Stimulated activated naive B cell treated with anti-CD40 and anti-IgM and Interleukin-4, amounts not matched to agents 10 μg/mL and 1 μg/mL and 100 μg/mL, for 72 hours (primary cell): ENCODE data around the gene PLSCR3.
"Not testable (repeated sequence)": the region's sequence is repeated elsewhere in the genome, so short reads cannot be mapped to it uniquely, and the experiment has no call there.

Experiments
- ATAC-seq, 2 donors: fragments of 150-1000 bp; cut with Tn5 transposase; replicated peaks; 2 replicates each; pipeline ENCODE4 v1.10.0; 2021; ENCODE audit warnings: moderate library complexity in 1 of 2
- DNase-seq: peaks from one replicate; pipeline ENCODE4 v3.0.0; 2021
- H3K27ac Mint-ChIP-seq: one replicate; pipeline ENCODE4 v1.8.0; 2022; ENCODE audit warnings: mild to moderate bottlenecking, mixed read lengths
- H3K27me3 Mint-ChIP-seq, 2 donors: one replicate each; pipeline ENCODE4 v1.8.0; 2022; ENCODE audit warnings: mixed read lengths in 2 of 2
- H3K36me3 Mint-ChIP-seq, 2 donors: one replicate each; pipeline ENCODE4 v1.8.0; 2022; ENCODE audit warnings: mixed read lengths in 2 of 2, mild to moderate bottlenecking in 1 of 2
- H3K4me1 Mint-ChIP-seq, 2 donors: one replicate each; pipeline ENCODE4 v1.8.0; 2022; ENCODE audit warnings: mixed read lengths in 2 of 2, mild to moderate bottlenecking in 1 of 2
- H3K4me3 Mint-ChIP-seq, 2 donors: one replicate each; pipeline ENCODE4 v1.8.0; 2022; ENCODE audit warnings: mild to moderate bottlenecking in 2 of 2, mixed read lengths in 2 of 2, moderate library complexity in 1 of 2
- H3K9me3 Mint-ChIP-seq, 2 donors: one replicate each; pipeline ENCODE4 v1.8.0; 2022; ENCODE audit warnings: mixed read lengths in 2 of 2, mild to moderate bottlenecking in 1 of 2

PLSCR3 gene

DNA sequence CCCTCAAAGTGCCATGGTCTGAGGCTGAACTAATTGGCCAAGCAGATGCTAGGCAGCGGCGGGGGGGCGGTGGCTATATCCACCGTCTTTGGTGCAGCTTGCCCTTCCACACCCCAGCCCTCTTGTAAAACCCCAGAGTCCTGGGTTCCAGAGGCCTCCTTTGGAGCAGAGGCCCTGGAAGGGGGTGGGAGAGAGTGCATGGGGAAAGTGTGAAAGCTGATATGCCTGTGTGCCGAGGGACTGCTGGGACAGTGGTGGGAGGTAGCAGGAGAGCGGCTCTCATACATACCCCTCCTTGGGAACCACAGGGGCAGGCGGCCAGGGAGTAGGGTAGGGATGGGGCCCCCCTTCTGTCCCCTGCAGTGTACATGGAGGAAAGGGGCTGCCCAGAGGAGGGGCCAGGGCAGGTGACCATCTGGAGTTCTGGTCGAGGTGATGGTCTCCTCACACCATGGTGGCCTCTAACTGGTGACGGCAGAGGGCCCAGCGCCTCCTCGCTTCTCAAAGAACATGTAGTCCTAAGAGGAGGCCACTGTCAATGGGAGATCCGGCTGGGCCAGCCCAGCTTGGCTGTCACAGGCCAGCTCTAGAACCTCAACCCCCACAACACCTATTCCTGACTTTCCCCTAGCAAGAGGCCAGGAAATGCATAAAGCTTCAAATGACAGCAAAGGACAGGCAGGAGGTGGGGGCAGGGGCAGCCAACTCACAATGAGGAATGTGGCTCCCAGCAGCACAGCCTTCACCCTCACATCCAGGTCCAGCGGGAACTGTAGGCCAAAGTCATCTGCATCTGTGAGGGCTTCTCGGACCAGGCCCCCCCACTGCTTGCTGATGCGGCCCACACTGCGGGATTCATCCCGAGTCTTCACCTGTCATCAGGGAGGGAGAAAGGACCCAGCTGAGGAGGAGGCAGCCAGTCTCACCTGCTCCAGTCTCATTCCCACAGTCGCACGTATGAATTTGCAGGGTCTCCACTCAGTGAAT lies 4.1 kb downstream of the PLSCR3 start:
- Mint-ChIP-seq H3K4me3 (no peak overlapping the region), H3K4me1 (peaks cover 9 to 19% of the 10 kb centered on the region in 2 donors), H3K36me3 (peaks cover 31 to 46% of the 10 kb centered on the region in 2 donors), H3K27me3 (no peaks in the 10 kb centered on the region), H3K9me3 (no peaks in the 10 kb centered on the region), H3K27ac (no peak overlapping the region)
- ATAC-seq: no peak
- no peak for DNase-seq

DNA sequence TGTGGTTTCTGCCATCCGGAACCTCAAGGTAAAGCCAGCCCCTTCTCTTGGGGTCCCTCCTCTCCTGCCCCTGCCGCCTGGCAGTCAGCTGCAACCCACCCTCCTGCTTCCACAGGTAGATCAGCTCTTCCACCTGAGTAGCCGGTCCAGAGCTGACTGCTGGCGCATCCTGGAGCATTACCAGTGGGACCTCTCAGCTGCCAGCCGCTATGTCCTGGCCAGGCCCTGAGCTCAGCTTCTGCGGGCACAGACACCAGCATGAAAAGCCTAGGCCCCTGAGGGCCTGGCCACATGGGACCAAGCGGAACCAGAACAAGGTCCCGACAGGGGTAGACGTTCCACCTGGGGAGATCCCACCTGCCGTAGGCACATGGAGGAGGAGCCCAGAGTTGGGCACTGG lies 5.5 kb downstream of the PLSCR3 start:
- H3K36me3 Mint-ChIP-seq: peaks cover 31 to 45% of the 10 kb centered on the region in 2 donors
- no peak overlapping the region for H3K4me3 Mint-ChIP-seq
- H3K27me3 Mint-ChIP-seq: no peaks in the 10 kb centered on the region
- DNase-seq (no peak), ATAC-seq (no peak)
- H3K27ac Mint-ChIP-seq: no peak overlapping the region
- no peaks in the 10 kb centered on the region for H3K9me3 Mint-ChIP-seq
- peaks cover 13 to 20% of the 10 kb centered on the region in 2 donors for H3K4me1 Mint-ChIP-seq

DNA sequence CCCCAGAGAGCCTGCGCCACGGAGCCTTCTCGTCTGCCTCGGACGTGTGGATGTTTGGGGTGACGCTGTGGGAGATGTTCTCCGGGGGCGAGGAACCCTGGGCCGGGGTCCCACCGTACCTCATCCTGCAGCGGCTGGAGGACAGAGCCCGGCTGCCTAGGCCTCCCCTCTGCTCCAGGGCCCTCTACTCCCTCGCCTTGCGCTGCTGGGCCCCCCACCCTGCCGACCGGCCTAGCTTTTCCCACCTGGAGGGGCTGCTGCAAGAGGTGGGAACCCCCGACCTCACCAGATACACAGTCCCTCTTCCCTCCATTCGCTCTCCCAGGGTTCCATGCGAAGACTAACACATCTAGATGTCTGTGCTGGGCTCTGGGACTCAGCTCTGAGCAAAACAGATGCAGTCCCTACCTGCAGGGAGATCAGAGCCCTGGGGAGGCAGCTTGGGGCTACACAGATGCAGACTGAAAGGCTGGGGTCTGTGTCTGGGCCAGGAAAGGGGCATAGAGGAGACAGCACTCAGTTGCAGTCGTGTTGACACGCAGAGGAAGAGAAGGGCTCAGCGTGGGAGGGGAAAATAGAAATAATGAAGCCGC lies 9.7 kb downstream of the PLSCR3 start:
- H3K27me3 Mint-ChIP-seq: peaks cover 31 to 39% of the 10 kb centered on the region in 2 donors
- ATAC-seq (no peak), DNase-seq (no peak)
- H3K9me3 Mint-ChIP-seq: no peaks in the 10 kb centered on the region
- peak overlapping the region; percentile 16 for H3K27ac Mint-ChIP-seq
- H3K4me1 Mint-ChIP-seq: peaks cover 18 to 20% of the 10 kb centered on the region in 2 donors
- peaks cover 10 to 17% of the 10 kb centered on the region in 2 donors for H3K36me3 Mint-ChIP-seq
- peak overlapping the region; percentile 82 to 83 for H3K4me3 Mint-ChIP-seq

DNA sequence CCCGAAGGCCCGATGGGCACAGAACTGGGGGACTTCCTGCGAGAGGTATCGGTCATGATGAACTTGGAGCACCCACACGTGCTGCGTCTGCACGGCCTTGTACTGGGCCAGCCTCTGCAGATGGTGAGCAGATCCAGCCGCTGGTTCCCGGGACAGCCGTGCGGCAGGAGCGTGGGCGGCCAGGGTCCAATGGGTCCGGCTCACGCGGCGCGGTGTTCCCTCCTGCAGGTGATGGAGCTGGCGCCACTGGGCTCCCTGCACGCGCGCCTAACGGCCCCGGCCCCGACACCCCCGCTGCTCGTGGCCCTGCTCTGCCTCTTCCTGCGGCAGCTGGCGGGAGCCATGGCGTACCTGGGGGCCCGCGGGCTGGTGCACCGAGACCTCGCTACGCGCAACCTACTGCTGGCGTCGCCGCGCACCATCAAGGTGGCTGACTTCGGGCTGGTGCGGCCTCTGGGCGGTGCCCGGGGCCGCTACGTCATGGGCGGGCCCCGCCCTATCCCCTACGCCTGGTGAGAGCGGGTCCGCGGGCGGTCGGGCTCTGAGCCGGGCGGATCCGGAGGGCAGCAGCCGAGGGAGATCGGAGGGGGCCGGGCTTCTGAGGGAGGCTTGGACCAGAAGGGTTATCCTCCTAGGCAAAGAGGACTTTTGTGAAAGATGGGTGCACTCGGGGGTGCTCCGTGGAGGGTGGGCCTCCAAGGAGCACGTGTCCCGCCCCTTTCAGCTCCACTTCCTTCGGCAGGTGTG lies 10.4 kb downstream of the PLSCR3 start:
- peaks cover 4 to 5% of the 10 kb centered on the region in 2 donors for H3K9me3 Mint-ChIP-seq
- H3K4me3 Mint-ChIP-seq: peak overlapping the region; percentile 82 to 83
- peak; percentile 98 for ATAC-seq
- H3K27ac Mint-ChIP-seq: peak overlapping the region; percentile 16
- peaks cover 6 to 15% of the 10 kb centered on the region in 2 donors for H3K36me3 Mint-ChIP-seq
- peaks cover 18 to 20% of the 10 kb centered on the region in 2 donors for H3K4me1 Mint-ChIP-seq
- peak; percentile 66 for DNase-seq
- peaks cover 38 to 45% of the 10 kb centered on the region in 2 donors for H3K27me3 Mint-ChIP-seq

DNA sequence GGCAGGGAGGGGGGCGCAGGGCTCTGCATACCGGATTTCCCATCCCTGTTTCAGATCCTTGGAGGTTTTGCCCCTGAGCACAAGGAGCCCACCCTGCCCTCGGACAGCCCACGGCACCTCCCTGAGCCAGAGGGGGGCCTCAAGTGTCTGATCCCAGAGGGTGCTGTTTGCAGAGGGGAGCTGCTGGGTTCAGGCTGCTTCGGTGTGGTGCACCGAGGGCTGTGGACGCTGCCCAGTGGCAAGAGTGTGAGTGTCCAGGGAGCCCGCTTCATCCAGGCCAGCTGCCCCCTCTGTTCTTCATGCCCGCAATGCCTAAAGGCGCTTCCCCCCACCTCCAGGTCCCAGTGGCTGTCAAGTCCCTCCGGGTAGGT lies 11.0 kb downstream of the PLSCR3 start:
- no peak overlapping the region for H3K27ac Mint-ChIP-seq
- peak overlapping the region; percentile 52 to 82 for H3K4me3 Mint-ChIP-seq
- peaks cover 4 to 13% of the 10 kb centered on the region in 2 donors for H3K36me3 Mint-ChIP-seq
- H3K4me1 Mint-ChIP-seq: peaks cover 18 to 20% of the 10 kb centered on the region in 2 donors
- H3K27me3 Mint-ChIP-seq: peaks cover 38 to 47% of the 10 kb centered on the region in 2 donors
- ATAC-seq: no peak
- DNase-seq: no peak
- peaks cover 5% of the 10 kb centered on the region in 2 donors for H3K9me3 Mint-ChIP-seq

DNA sequence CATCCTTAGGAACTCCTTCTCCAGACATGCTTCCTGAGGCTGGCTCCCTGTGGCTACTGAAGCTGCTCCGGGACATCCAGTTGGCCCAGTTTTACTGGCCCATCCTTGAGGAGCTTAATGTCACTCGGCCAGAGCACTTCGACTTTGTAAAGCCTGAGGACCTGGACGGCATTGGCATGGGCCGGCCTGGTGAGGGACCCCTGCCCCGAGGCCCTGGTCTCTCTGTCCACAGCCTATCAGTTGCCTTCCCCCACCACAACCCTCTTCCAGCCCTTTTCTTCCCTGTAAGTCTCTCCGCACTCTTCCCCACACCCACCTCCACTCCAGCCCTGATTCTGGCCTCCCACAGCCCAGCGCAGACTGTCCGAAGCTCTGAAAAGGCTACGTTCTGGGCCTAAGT lies 11.4 kb downstream of the PLSCR3 start:
- Mint-ChIP-seq H3K36me3 (peaks cover 4 to 11% of the 10 kb centered on the region in 2 donors), H3K4me3 (peak overlapping the region in 1 of 2 donors; percentile 82)
- ATAC-seq: no peak

DNA sequence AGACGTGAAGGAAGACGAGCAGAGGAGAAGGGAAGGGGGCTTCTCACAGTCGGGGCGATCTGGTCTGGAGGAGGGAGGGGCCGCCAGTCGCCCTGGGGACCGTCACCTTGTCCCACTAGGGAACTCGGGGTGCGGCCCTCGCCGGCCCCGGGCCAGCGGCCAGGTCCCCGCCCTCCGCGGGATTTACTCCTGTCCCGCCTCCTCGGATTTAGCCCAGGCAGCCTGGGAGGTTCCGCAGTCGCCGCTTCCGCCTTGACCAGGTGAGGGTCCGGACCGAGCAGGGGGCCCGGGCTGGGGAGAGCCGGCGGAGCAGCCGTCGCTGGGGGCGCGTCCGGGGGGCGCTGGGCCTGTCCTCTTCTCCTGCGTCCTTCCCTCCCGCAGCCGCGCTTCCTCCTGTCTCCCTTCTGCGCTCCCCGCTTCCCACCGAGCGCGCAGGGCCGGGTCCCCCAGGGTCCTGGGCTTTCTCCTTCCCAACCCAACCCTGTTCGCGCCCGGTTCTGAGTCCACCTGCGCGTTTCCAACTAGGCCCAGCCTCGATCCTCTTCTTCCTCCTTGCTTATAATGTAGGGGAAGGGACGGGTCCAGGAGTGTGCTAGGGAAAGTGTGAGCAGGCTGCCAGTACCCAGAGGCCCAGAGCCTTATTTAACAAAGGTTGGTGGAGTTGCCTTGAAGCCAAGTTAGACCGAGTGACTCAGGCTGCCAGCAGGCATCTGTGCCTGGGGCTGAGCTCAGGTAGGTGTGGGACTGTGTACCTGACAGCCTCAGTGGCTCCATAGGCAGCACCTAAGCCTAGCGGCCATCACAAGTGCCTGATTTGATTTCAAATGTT lies 13.3 kb downstream of the PLSCR3 start, which contains the start of gene TNK1:
TNK1 (plus strand) TSS at position 235 of the 829 bp plus-strand sequence. CDS start 1,838 bp downstream, outside the sequence.
- Mint-ChIP-seq H3K27me3 (peaks cover 46 to 53% of the 10 kb centered on the region in 2 donors), H3K4me3 (peak within 1 kb of the TSS; percentile 33 to 73), H3K9me3 (peaks cover 5% of the 10 kb centered on the region in 2 donors), H3K4me1 (peaks cover 18 to 20% of the 10 kb centered on the region in 2 donors), H3K27ac (peak within 1 kb of the TSS; percentile 68), H3K36me3 (peaks cover 2 to 7% of the 10 kb centered on the region in 2 donors)
- DNase-seq: no peak
- no peak for ATAC-seq

More for the DNA sequence above, 11.4 kb downstream of the PLSCR3 start:
- no peak for DNase-seq
- H3K27ac Mint-ChIP-seq: no peak overlapping the region
- peaks cover 38 to 47% of the 10 kb centered on the region in 2 donors for H3K27me3 Mint-ChIP-seq
- H3K4me1 Mint-ChIP-seq: peaks cover 18 to 20% of the 10 kb centered on the region in 2 donors
- H3K9me3 Mint-ChIP-seq: peaks cover 5% of the 10 kb centered on the region in 2 donors

DNA sequence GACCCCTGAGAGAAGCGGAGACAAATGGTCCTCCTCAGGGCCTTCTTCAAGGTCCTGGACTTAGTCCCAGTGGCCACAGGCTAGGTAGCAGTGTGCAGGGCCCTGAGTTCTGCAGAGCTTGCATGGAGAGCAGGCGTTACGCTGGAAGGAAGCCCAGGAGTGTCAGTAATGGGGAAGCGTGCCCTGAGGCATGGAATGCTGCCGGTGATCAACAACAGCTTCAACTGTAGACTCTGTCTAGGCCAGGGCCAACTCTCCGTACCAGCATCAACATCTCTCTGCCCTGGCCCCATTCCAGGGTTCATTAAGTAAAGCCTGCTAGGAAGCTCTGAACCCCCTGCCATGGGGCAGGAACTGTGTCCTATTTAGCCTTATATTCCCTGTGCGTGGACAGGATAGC lies 14.0 kb downstream of the PLSCR3 start:
- Mint-ChIP-seq H3K4me3 (peak overlapping the region in 1 of 2 donors; percentile 33), H3K27ac (peak overlapping the region; percentile 68), H3K36me3 (peaks cover 0 to 7% of the 10 kb centered on the region in 2 donors), H3K4me1 (peaks cover 18 to 20% of the 10 kb centered on the region in 2 donors), H3K9me3 (peaks cover 5% of the 10 kb centered on the region in 2 donors), H3K27me3 (peaks cover 46 to 53% of the 10 kb centered on the region in 2 donors)
- no peak for ATAC-seq
- no peak for DNase-seq

DNA sequence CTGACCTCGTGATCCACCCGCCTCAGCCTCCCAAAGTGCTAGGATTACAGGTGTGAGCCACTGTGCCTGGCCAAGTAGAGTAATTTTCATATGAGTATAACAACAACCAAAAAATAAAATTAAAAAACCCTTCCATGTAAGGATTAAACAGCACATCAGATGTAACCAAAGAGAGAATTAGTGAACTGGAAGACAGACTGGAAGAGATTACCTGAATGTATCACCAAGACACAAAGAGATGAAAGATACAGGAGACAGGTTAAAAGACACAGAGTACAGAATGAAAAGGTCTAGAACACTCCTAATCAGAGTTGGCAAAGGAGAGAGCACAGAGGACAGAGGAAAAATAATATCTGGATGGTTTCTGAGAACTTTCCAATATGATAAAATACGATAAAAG lies 15.2 kb downstream of the PLSCR3 start:
- DNase-seq (no peak), ATAC-seq (no peak)
- peaks cover 12 to 13% of the 10 kb centered on the region in 2 donors for H3K4me1 Mint-ChIP-seq
- no peak overlapping the region for H3K4me3 Mint-ChIP-seq
- H3K36me3 Mint-ChIP-seq: peaks cover 0 to 3% of the 10 kb centered on the region in 2 donors
- H3K9me3 Mint-ChIP-seq: peaks cover 5% of the 10 kb centered on the region in 2 donors
- no peak overlapping the region for H3K27ac Mint-ChIP-seq
- H3K27me3 Mint-ChIP-seq: peaks cover 50 to 53% of the 10 kb centered on the region in 2 donors

DNA sequence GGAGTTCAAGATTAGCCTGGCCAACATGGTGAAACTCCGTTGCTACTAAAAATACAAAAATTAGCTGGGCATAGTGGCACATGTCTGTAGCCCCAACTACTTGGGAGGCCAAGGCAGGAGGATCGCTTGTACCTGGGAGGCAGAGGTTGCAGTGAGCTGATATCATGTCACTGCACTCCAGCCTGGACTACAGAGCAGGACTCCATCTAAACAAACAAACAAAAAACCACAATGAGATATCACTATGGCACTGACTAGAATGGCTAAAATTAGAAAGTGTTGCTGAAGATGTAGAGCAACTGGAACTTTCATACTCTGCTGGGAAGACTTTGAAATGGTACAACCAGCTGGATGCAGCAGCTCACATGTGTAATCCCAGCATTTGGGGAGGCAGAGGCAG lies 20.0 kb downstream of the PLSCR3 start:
- ATAC-seq (no peak), DNase-seq (no peak)
- Mint-ChIP-seq H3K36me3 (peaks cover 0 to 3% of the 10 kb centered on the region in 2 donors), H3K27me3 (peaks cover 17 to 22% of the 10 kb centered on the region in 2 donors), H3K9me3 (peaks cover 4 to 5% of the 10 kb centered on the region in 2 donors), H3K4me3 (no peak overlapping the region), H3K27ac (no peak overlapping the region), H3K4me1 (no peaks in the 10 kb centered on the region)

DNA sequence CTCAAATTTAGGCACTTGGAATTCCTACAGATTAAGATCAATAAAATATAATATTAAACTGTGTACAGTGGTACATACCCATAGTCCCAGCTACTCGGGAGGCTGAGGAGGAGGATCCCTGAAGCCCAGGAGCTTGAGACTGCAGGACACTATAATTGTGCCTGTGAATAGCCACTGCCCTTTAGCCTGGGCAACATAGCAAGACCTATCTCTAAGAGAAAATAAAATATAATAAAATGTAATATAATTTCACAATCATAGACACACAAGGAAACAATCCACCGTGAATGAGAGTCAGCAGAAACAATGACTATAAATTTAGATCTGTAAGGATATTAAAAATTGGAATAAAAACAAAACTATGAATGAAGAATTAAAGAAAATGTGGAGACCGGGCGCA lies 23.5 kb downstream of the PLSCR3 start:
- Mint-ChIP-seq H3K9me3 (no peaks in the 10 kb centered on the region), H3K27ac (no peak overlapping the region), H3K27me3 (peaks cover 5 to 10% of the 10 kb centered on the region in 2 donors), H3K36me3 (no peaks in the 10 kb centered on the region), H3K4me1 (peaks cover 0 to 10% of the 10 kb centered on the region in 2 donors), H3K4me3 (no peak overlapping the region)
- DNase-seq (no peak), ATAC-seq (no peak)

DNA sequence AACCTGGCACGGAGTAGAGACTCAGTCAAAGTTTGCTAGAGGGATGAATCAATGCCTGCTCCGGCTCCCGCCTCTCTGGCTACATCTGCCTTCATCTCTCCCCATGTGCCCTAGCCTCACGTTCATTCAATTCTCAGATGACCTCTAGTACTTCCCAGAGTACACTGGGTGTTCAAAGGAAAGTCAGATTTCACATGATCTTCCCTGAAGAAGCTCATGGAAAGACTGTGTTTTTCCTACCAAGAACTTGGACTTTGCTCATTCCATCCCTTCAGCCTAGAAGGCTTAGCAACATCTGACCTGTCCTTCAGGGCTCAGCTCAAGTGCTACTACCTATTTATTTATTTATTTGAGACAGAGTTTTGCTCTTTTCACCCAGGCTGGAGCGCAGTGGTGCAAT lies 24.5 kb downstream of the PLSCR3 start:
- Mint-ChIP-seq H3K9me3 (no peaks in the 10 kb centered on the region), H3K27me3 (peaks cover 5 to 10% of the 10 kb centered on the region in 2 donors), H3K4me3 (no peak overlapping the region), H3K27ac (no peak overlapping the region), H3K36me3 (no peaks in the 10 kb centered on the region), H3K4me1 (peaks cover 0 to 10% of the 10 kb centered on the region in 2 donors)
- DNase-seq (no peak), ATAC-seq (no peak)

DNA sequence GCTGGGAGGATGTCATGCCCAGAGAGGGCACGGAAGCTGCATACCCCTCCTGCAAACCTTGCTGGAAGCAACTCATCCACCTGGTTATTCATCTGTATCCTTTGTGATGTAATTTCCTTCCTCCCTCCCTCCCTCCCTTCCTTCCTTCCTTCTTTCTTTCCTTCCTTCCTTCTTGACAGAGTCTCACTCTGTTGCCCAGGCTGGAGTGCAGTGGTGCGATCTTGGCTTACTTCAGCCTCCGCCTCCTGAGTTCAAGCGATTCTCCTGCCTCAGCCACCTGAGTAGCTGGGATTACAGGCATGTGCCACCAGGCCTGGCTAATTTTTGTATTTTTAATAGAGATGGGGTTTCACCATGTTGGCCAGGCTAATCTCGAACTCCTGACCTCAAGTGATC lies 25.7 kb downstream of the PLSCR3 start:
- H3K4me3 Mint-ChIP-seq, H3K4me1 Mint-ChIP-seq, H3K27ac Mint-ChIP-seq, H3K27me3 Mint-ChIP-seq, DNase-seq, H3K9me3 Mint-ChIP-seq, H3K36me3 Mint-ChIP-seq, ATAC-seq: not testable (repeated sequence)
